ENCODE measurements around the gene STAT4. TPM values are rescaled to one million over a fixed set of nuclear protein-coding genes. Genes with fewer than 3 reads are reported as not detected.

The STAT4 gene
- total and polyA plus RNA-seq, 4 donors, result 0.85 to 7.9 (median 3.2) TPM

GRCh38 chr2:191190861-191191552 is 40.2 kb upstream of the STAT4 start:
- Histone ChIP-seq H3K9me3 (ENCODE audit: control insufficient read depth in 4 of 4, low read length in 3 of 4) (no peaks in the 10 kb centered on the region), H3K4me1 (ENCODE audit: control insufficient read depth in 4 of 4, insufficient read depth in 4 of 4, low read length in 3 of 4) (peaks cover 2 to 25% (median 8%) of the 10 kb centered on the region in 4 donors), H3K27ac (ENCODE audit: low read depth in 1 of 2, low read length in 2 of 2) (no peak overlapping the region), H3K9ac (ENCODE audit: low read depth in 1 of 2, low read length in 2 of 2) (no peak overlapping the region), H3K27me3 (ENCODE audit: control insufficient read depth in 4 of 4, insufficient read depth in 4 of 4, low read length in 3 of 4) (no peaks in the 10 kb centered on the region), H3K4me3 (ENCODE audit: low read depth in 1 of 3, low read length in 3 of 3) (no peak overlapping the region), H3K36me3 (ENCODE audit: control insufficient read depth in 4 of 4, insufficient read depth in 3 of 4, low read depth in 1 of 4, low read length in 3 of 4) (no peaks in the 10 kb centered on the region)
- WGBS, result 97% methylated on average over 5 of the region's 5 CpGs
- DNase-seq (ENCODE audit: low spot score), result no peak
- TF ChIP-seq HNF4A (conservative IDR thresholded peaks at IDR 0.05), result no peak
- TF ChIP-seq HNF4G (IDR thresholded peaks at IDR 0.05), result no peak
- no peak for TF ChIP-seq JUND (IDR thresholded peaks at IDR 0.05)
- no peak for TF ChIP-seq ZBTB33 (IDR thresholded peaks at IDR 0.05)
- TF ChIP-seq SP1 (IDR thresholded peaks at IDR 0.05), result no peak
- TF ChIP-seq MAX (IDR thresholded peaks at IDR 0.05), result no peak
- TF ChIP-seq FOXA2 (IDR thresholded peaks at IDR 0.05), result no peak
- TF ChIP-seq EGR1 (IDR thresholded peaks at IDR 0.05; ENCODE audit: low read depth in 2 of 2), result no peak
- TF ChIP-seq NR2F2 (IDR thresholded peaks at IDR 0.05), result no peak

- TF ChIP-seq ATF3 (IDR thresholded peaks at IDR 0.05) (no peak), EGR1 (IDR thresholded peaks at IDR 0.05; ENCODE audit: low read depth in 2 of 2) (no peak), ZBTB33 (IDR thresholded peaks at IDR 0.05) (no peak), REST (IDR thresholded peaks at IDR 0.05) (no peak), FOXA2 (IDR thresholded peaks at IDR 0.05) (no peak), FOXA1 (IDR thresholded peaks at IDR 0.05) (no peak), HNF4A (conservative IDR thresholded peaks at IDR 0.05) (no peak), RAD21 (IDR thresholded peaks at IDR 0.05) (no peak)
- Histone ChIP-seq H3K9me3 (ENCODE audit: control insufficient read depth in 4 of 4, low read length in 3 of 4) (no peaks in the 10 kb centered on the region), H3K9ac (ENCODE audit: low read depth in 1 of 2, low read length in 2 of 2) (no peak overlapping the region), H3K4me1 (ENCODE audit: control insufficient read depth in 4 of 4, insufficient read depth in 4 of 4, low read length in 3 of 4) (peaks cover 2 to 29% (median 8%) of the 10 kb centered on the region in 4 donors), H3K27me3 (ENCODE audit: control insufficient read depth in 4 of 4, insufficient read depth in 4 of 4, low read length in 3 of 4) (no peaks in the 10 kb centered on the region), H3K27ac (ENCODE audit: low read depth in 1 of 2, low read length in 2 of 2) (no peak overlapping the region), H3K36me3 (ENCODE audit: control insufficient read depth in 4 of 4, insufficient read depth in 3 of 4, low read depth in 1 of 4, low read length in 3 of 4) (no peaks in the 10 kb centered on the region), H3K4me3 (ENCODE audit: low read depth in 1 of 3, low read length in 3 of 3) (no peak overlapping the region)
- no peak for DNase-seq (ENCODE audit: low spot score)
- 98% methylated on average over 2 of the region's 2 CpGs for WGBS
Measured at GRCh38 chr2:191190435-191190834, 39.6 kb upstream of the STAT4 start.

All from liver (tissue), 9 donors.